Activated CD4-positive, alpha-beta memory T cell treated with anti-CD3 and anti-CD28 coated beads, Interleukin-2, amount 10 ng/mL, durations not matched to agents 7 days and 5 days (primary cell): Measurements from ENCODE around the gene ALDH5A1. TPM values are rescaled to one million over a fixed set of nuclear protein-coding genes. Genes with fewer than 3 reads are reported as not detected.

Experiments
- CTCF ChIA-PET: fragments of 350-600 bp; sonication (Branson Sonifier 250); formaldehyde crosslinking; loops from one replicate; lab custom pipeline; 2021; ENCODE audit warnings: antibody characterized with exemption, inconsistent platforms; lab: Charles Lee
- POLR2A ChIA-PET: fragments of 350-600 bp; sonication (Branson Sonifier 250); formaldehyde crosslinking; loops from one replicate; lab custom pipeline; 2021; ENCODE audit warnings: antibody characterized with exemption; lab: Charles Lee
- DNase-seq: peaks from one replicate; pipeline ENCODE4 v3.0.0-alpha.2; 2020
- H3K27ac Mint-ChIP-seq: one replicate; pipeline ENCODE4 v1.8.0; 2021; ENCODE audit warnings: mild to moderate bottlenecking, mixed read lengths
- H3K27me3 Mint-ChIP-seq: one replicate; pipeline ENCODE4 v1.8.0; 2021; ENCODE audit warnings: mixed read lengths
- H3K36me3 Mint-ChIP-seq: one replicate; pipeline ENCODE4 v1.8.0; 2021; ENCODE audit warnings: low read depth, mixed read lengths
- H3K4me1 Mint-ChIP-seq: one replicate; pipeline ENCODE4 v1.8.0; 2021; ENCODE audit warnings: mixed read lengths
- H3K4me3 Mint-ChIP-seq: one replicate; pipeline ENCODE4 v1.8.0; 2021; ENCODE audit warnings: mild to moderate bottlenecking, mixed read lengths
- H3K9me3 Mint-ChIP-seq: one replicate; pipeline ENCODE4 v1.8.0; 2021; ENCODE audit warnings: mixed read lengths
- total RNA-seq, 2 experiments: library from RNA; stranded (reverse); gene quantifications; one replicate each; pipeline ENCODE4 v1.2.3, GENCODE V29; 2021

The ALDH5A1 gene
- total RNA-seq, 2 experiments from 2014 or later, result 2.5 to 3.7 TPM

DNA sequence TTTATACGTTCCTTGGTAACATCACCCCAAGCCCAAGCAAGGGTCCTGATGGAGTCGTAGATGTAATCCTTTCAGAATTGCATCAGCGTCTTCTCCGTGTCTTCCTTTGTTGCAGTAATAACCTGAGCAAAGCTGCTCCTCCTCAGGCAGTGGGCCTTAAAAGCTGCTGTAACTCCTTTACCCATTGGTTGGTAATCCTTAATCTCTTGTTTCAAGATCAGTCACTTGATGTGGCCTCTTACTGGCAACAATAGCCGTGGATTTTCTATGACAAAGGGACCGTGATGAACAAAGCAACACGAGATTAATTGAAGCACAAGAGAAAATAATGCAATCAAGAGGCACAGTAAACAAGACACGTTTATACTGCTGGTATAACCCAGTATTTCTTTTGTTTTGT, 44.6 kb downstream of the ALDH5A1 start:
- POLR2A ChIA-PET, result no interaction called here
- no peaks in the 10 kb centered on the region for H3K4me1 Mint-ChIP-seq
- H3K36me3 Mint-ChIP-seq, result no peaks in the 10 kb centered on the region
- H3K4me3 Mint-ChIP-seq, result no peak overlapping the region
- H3K27ac Mint-ChIP-seq, result no peak overlapping the region
- CTCF ChIA-PET, result no interaction called here
- no peaks in the 10 kb centered on the region for H3K27me3 Mint-ChIP-seq
- no peaks in the 10 kb centered on the region for H3K9me3 Mint-ChIP-seq
- no peak for DNase-seq

DNA sequence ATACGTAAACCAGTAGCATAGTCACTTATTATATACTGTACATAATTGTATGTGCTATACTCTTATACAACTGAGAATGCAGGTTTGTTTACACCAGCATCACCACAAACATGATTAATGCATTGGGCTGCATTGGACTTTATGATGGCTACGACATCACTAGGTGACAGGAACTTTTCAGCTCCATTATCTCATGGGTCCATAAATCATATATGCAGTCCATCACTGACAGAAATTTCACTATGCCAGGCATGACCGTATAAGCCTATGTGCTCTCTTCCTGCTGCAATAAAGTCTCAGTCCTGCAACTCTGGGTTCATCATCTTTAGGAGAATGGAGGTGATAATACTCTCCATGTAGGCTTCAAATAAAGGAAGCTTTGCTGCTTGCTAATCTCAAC, 45.4 kb downstream of the ALDH5A1 start:
- Mint-ChIP-seq H3K36me3 (no peaks in the 10 kb centered on the region), H3K4me1 (no peaks in the 10 kb centered on the region), H3K27ac (no peak overlapping the region), H3K9me3 (no peaks in the 10 kb centered on the region), H3K27me3 (no peaks in the 10 kb centered on the region), H3K4me3 (no peak overlapping the region)
- CTCF ChIA-PET, result no interaction called here
- no peak for DNase-seq
- POLR2A ChIA-PET, result no interaction called here

DNA sequence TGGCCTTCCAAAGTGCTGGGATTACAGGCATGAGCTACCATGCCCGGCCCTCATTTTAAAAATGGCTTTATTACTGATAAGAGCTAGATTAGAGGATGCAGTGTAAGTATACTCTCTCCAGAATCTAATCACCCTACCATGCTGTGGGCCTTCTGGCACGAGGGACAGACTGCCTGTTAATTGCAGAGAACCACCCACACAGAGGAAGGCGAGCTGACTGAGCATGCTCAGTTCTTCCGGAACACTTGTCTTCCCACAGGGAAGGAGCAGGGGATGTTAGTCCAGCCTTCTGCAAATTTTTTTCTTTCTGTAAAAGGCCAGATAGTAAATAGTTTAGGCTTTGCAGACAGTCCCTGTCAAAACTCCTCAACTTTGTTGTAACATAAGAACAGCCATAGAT, 48.9 kb downstream of the ALDH5A1 start:
- Mint-ChIP-seq H3K9me3 (no peaks in the 10 kb centered on the region), H3K27ac (no peak overlapping the region), H3K36me3 (no peaks in the 10 kb centered on the region), H3K4me3 (no peak overlapping the region), H3K4me1 (peaks cover 5% of the 10 kb centered on the region), H3K27me3 (peaks cover 10% of the 10 kb centered on the region)
- CTCF ChIA-PET, result interaction anchor here (0.6 kb wide), 2 partner anchors 22 to 766 kb away, joined by 4 read pairs; no protein-coding TSS in a partner anchor
- POLR2A ChIA-PET, result no interaction called here
- DNase-seq, result no peak

DNA sequence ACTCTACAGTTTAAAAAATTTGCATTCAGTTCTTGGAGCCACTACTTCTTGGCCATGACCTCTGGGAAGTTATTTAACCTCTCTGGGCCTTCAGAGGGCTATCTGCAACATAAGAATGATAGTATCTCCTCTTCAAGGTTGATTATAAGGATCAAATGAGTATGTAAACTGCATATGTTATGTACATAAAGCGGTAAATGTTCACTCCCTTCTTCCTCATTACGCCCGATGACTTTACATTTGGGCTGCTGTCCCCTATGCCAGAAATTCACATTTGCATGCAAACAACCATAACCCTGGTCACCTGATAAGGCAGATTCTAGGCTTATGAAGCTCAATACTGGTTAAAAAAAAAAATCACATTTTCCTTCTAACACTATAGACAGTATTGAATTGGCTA, 50.4 kb downstream of the ALDH5A1 start:
- ChIA-PET POLR2A (no interaction called here), CTCF (no interaction called here)
- Mint-ChIP-seq H3K27me3 (peaks cover 10% of the 10 kb centered on the region), H3K9me3 (no peaks in the 10 kb centered on the region), H3K27ac (no peak overlapping the region), H3K4me3 (no peak overlapping the region), H3K4me1 (peaks cover 5% of the 10 kb centered on the region), H3K36me3 (no peaks in the 10 kb centered on the region)
- no peak for DNase-seq

DNA sequence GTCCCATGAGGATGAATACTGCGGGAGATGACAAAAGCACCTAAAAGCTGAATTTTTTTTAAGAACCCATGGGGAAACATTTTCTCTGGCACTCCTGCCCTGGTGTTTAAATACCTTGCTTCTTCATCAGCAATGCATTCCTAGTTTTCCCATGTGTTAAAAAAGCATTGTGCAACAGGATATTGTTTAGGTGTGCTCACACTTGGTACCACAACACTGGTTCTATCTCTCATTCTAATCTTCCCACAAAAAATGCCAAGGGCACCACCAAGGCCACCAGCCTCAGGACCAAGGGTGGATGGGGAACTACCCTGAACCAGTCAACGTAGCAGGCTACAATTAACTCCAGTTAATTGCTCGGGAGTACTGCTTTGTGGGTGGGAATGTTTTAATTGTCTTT, 50.9 kb downstream of the ALDH5A1 start:
- no peaks in the 10 kb centered on the region for H3K9me3 Mint-ChIP-seq
- no peak overlapping the region for H3K4me3 Mint-ChIP-seq
- ChIA-PET CTCF (no interaction called here), POLR2A (no interaction called here)
- H3K4me1 Mint-ChIP-seq, result peaks cover 5% of the 10 kb centered on the region
- H3K36me3 Mint-ChIP-seq, result no peaks in the 10 kb centered on the region
- DNase-seq, result no peak
- peaks cover 10% of the 10 kb centered on the region for H3K27me3 Mint-ChIP-seq
- no peak overlapping the region for H3K27ac Mint-ChIP-seq

DNA sequence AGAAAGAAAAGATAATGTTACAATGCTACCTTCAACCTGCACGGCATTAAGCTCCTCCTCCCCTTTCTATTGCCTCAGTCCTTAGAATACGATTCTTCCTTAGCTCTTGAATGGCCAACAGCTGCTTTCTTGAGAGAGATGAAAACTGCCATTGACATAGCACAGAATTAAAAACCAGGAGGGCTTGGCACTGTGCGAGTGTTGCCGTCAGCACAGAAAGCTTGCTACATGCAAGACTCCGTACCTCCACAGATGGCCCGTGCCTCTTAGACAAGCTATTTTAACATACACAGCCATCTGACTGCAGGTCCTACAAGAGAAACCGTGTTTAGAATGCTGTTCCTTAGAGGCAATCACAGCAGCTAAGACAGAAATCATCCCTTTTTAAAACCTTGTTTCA, 51.7 kb downstream of the ALDH5A1 start:
- Mint-ChIP-seq H3K27ac (no peak overlapping the region), H3K4me3 (no peak overlapping the region), H3K4me1 (peaks cover 5% of the 10 kb centered on the region), H3K36me3 (no peaks in the 10 kb centered on the region), H3K27me3 (peaks cover 10% of the 10 kb centered on the region), H3K9me3 (no peaks in the 10 kb centered on the region)
- DNase-seq, result no peak
- POLR2A ChIA-PET, result interaction anchor here (1.0 kb wide), 1 partner anchor 8 kb away, joined by 3 read pairs; no protein-coding TSS in a partner anchor
- CTCF ChIA-PET, result interaction anchor here (0.8 to 1.1 kb wide), 2 partner anchors 8 to 51 kb away, joined by 3 to 4 read pairs; no protein-coding TSS in a partner anchor

DNA sequence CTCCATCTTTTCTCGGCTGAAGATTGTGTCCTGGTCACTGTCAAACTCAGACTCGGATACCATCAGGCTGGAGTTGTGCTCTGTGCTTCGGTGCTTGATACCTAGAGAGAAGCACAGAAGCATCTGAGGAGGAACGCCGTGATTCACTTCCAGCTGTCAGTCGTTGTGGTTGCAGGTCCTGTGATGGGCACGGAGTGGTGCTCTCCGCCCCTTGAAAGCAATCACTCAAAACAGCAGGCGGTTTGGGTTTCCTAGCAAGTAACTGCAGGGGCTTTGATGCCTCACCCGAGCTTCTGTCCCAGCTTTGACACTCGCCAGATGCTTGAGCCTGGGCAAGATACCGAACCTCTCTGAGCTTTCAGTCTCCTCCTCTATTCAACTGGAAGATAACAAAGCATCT, 52.5 kb downstream of the ALDH5A1 start:
- Mint-ChIP-seq H3K9me3 (no peaks in the 10 kb centered on the region), H3K4me1 (peaks cover 5% of the 10 kb centered on the region), H3K36me3 (no peaks in the 10 kb centered on the region), H3K4me3 (no peak overlapping the region), H3K27ac (no peak overlapping the region), H3K27me3 (peaks cover 10% of the 10 kb centered on the region)
- DNase-seq, result peak; percentile 54
- ChIA-PET CTCF (interaction anchor here (0.8 to 1.4 kb wide), 6 partner anchors 9 to 220 kb away, joined by 3 to 4 read pairs (median 3); partner anchors contain the start of genes ACOT13 and TDP2), POLR2A (interaction anchor here (1.0 kb wide), 1 partner anchor 9 kb away, joined by 3 read pairs; no protein-coding TSS in a partner anchor)

DNA sequence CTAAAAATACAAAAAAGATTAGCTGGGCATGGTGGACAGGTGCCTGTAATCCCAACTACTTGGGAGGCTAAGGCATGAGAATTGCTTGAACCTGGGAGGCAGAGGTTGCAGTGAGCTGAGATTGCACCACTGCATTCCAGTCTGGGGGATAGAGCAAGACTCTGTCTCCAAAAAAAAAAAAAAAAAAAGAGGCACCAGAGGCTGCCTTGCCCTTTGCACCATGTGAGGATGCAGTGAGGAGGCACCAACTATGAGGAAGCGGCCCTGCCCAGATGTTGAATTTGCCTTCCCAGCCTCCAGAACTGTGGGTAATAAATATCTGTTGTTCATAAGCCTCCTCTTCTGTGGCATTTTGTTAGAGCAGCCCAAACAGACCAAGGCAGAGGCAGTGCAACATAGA, 54.4 kb downstream of the ALDH5A1 start:
- Mint-ChIP-seq H3K4me1 (peaks cover 5% of the 10 kb centered on the region), H3K27me3 (peaks cover 10% of the 10 kb centered on the region), H3K9me3 (no peaks in the 10 kb centered on the region), H3K36me3 (no peaks in the 10 kb centered on the region), H3K4me3 (no peak overlapping the region), H3K27ac (no peak overlapping the region)
- ChIA-PET CTCF (no interaction called here), POLR2A (no interaction called here)
- DNase-seq, result no peak

DNA sequence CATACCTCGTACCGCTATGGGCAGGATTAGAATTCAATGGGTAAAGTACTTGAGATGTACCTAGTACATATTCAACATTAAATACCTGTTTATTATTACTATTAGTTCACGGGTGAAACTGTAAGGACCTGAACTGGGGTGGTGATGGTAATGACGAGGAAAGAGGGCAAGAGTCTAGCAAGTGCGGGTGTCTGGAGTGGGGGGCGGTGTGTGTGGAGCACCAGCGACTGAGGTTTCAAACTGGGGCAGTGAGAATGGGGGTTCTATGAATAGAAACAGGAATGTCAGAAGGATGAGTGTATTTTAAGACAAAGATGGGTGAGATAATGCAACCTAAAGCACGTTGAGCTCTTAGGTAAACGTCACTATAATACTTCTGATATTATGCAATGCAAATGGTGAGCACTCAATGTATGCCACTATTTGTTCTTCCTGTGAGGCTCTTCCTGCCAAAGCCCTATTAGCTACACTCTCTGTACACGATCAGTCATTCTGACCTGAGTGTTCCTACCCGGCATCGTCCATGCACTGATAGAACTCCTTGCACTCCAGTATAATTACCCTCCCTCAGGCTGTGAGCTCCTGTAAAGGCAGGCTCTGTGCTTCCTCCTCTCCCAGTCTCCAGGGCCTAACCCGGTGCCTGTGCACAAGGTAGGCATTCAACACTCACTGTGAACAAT, 55.0 kb downstream of the ALDH5A1 start:
- H3K27ac Mint-ChIP-seq, result no peak overlapping the region
- peaks cover 10% of the 10 kb centered on the region for H3K27me3 Mint-ChIP-seq
- H3K4me3 Mint-ChIP-seq, result no peak overlapping the region
- no peaks in the 10 kb centered on the region for H3K36me3 Mint-ChIP-seq
- CTCF ChIA-PET, result no interaction called here
- peaks cover 5% of the 10 kb centered on the region for H3K4me1 Mint-ChIP-seq
- H3K9me3 Mint-ChIP-seq, result no peaks in the 10 kb centered on the region
- POLR2A ChIA-PET, result no interaction called here
- no peak for DNase-seq

DNA sequence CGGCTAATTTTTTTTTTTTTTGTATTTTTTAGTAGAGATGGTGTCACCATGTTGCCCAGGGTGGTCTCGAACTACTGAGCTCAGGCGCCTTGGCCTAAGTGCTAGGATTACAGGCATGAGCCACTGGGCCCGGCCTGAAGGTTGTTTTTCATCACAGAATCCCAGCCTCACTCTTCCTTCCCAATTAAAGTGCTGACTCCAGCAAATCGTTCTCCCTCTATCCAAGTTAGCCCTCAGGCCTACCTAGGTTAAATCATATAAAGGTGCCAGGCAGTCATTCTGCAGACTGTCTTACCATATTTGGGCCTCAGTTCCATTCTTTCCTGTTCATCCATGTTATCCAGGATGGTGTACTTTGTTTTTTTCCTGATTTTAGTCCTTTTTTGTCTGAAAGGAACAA, 56.4 kb downstream of the ALDH5A1 start:
- H3K36me3 Mint-ChIP-seq, result no peaks in the 10 kb centered on the region
- H3K4me3 Mint-ChIP-seq, result no peak overlapping the region
- CTCF ChIA-PET, result interaction anchor here (0.6 to 0.8 kb wide), 2 partner anchors 22 to 30 kb away, joined by 3 read pairs; no protein-coding TSS in a partner anchor
- H3K9me3 Mint-ChIP-seq, result no peaks in the 10 kb centered on the region
- POLR2A ChIA-PET, result interaction anchor here (0.6 kb wide), 1 partner anchor 65 kb away, joined by 3 read pairs; no protein-coding TSS in a partner anchor
- no peak for DNase-seq
- H3K27me3 Mint-ChIP-seq, result peaks cover 10% of the 10 kb centered on the region
- peaks cover 5% of the 10 kb centered on the region for H3K4me1 Mint-ChIP-seq
- H3K27ac Mint-ChIP-seq, result no peak overlapping the region

DNA sequence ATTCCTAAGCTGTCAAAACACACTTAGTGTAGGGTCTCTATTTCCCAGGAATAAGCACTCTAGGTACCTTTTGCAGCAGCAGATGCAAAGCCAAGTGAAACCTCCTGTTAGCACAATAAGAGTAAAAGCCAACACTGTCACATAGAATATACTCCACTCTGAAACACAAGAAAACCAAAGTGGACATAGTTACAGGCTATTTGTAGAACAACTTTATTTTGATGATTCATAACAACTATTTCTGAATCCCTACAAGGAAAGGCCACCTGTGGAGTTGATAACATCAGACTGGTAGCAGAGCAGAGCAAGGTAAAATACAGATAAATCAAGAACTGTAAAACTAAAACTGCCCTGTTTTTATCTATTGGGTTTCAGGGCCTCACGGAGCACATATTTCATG, 59.7 kb downstream of the ALDH5A1 start:
- no peak overlapping the region for H3K4me3 Mint-ChIP-seq
- POLR2A ChIA-PET, result no interaction called here
- CTCF ChIA-PET, result no interaction called here

DNA sequence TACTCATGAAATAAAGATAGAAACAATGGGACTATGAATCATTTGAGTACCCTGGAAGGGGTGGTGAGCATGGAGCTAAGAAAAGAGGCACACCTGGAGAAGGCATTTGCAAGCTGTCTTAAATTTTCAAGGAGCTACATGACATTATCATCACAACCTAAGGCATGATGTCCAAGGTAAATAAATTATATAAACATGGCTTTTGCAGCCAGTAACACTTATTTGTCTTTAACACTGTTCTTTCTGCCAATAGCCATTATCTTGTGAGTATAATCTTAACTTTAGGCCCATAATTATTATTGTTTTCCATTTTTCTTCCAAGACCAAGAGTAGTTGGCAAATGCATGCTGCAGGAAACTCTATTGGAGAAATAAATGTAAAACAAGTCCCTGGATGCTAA, 63.7 kb downstream of the ALDH5A1 start:
- ChIA-PET POLR2A (no interaction called here), CTCF (no interaction called here)
- Mint-ChIP-seq H3K9me3 (no peaks in the 10 kb centered on the region), H3K27ac (no peak overlapping the region), H3K4me3 (no peak overlapping the region), H3K36me3 (no peaks in the 10 kb centered on the region), H3K27me3 (peaks cover 12% of the 10 kb centered on the region), H3K4me1 (no peaks in the 10 kb centered on the region)
- DNase-seq, result no peak

More for the DNA sequence above, 59.7 kb downstream of the ALDH5A1 start:
- no peak for DNase-seq
- no peaks in the 10 kb centered on the region for H3K36me3 Mint-ChIP-seq
- H3K27me3 Mint-ChIP-seq, result peaks cover 5% of the 10 kb centered on the region
- H3K27ac Mint-ChIP-seq, result no peak overlapping the region
- H3K9me3 Mint-ChIP-seq, result no peaks in the 10 kb centered on the region
- H3K4me1 Mint-ChIP-seq, result no peaks in the 10 kb centered on the region

DNA sequence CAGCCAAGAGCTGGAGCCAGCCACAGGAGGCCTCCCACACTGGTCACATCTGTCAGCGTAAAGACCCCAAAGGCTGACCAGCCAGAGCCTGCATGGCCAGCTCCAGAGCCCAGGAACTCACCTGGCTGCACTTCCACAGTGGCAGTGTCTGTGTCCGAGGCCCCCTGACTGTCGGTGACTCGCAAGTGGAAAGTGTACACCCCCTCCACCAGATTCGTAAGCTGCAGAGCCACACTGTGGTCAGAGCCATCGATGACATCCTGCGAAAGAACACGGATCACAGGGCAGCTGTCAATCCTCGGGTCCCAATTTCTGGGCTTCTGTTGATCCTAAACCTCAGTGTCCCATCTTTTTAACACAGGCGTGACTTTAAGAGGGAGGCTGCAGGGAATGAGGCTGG, 69.3 kb downstream of the ALDH5A1 start:
- Mint-ChIP-seq H3K4me3 (no peak overlapping the region), H3K36me3 (no peaks in the 10 kb centered on the region), H3K27ac (no peak overlapping the region), H3K9me3 (no peaks in the 10 kb centered on the region), H3K27me3 (peaks cover 10% of the 10 kb centered on the region), H3K4me1 (no peaks in the 10 kb centered on the region)
- ChIA-PET CTCF (interaction anchor here (0.7 to 1.7 kb wide), 3 partner anchors 17 to 211 kb away, joined by 3 to 5 read pairs (median 3); no protein-coding TSS in a partner anchor), POLR2A (no interaction called here)
- no peak for DNase-seq
